H1 (cell line): ENCODE data around the gene HSD17B13. TPM values are rescaled to one million over a fixed set of nuclear protein-coding genes. Genes with fewer than 3 reads are reported as not detected.

ENCODE experiments used
- CTCF ChIA-PET: fragments of 300-600 bp; sonication (Branson Sonifier 250); formaldehyde crosslinking; loops from one replicate; lab custom pipeline; 2021; ENCODE audit not compliant: partially characterized antibody; lab: Charles Lee
- POLR2A ChIA-PET: fragments of 300-600 bp; sonication (Branson Sonifier 250); formaldehyde crosslinking; loops from one replicate; lab custom pipeline; 2021; ENCODE audit warnings: inconsistent platforms; ENCODE audit not compliant: partially characterized antibody; lab: Charles Lee
- DNase-seq, 2 experiments: peaks; one replicate each; pipeline versions ENCODE4 v3.0.0 to v3.0.0-alpha.2; 2010 to 2022; ENCODE audit warnings: low spot score in 2 of 2, low read depth in 1 of 2, mixed read lengths in 1 of 2
- FAIRE-seq: peaks from 2 replicates; lab custom pipeline; 2011; peaks lifted over from hg19 to GRCh38; lab: Jason Lieb, UNC
- H2AFZ ChIP-seq: 2 replicates; pipeline ENCODE4 v1.8.1; 2012; ENCODE audit warnings: low read length, inconsistent platforms
- H2AK5ac ChIP-seq: 2 replicates; pipeline ENCODE4 v1.6.1; 2013; ENCODE audit warnings: low read depth, low read length
- H2BK120ac ChIP-seq: replicated peaks from 2 replicates; pipeline ENCODE3; 2013; ENCODE audit warnings: low read depth, low read length, inconsistent platforms
- H2BK12ac ChIP-seq: 2 replicates; pipeline ENCODE4 v1.6.1; 2013; ENCODE audit warnings: low read depth, low read length
- H2BK15ac ChIP-seq: 2 replicates; pipeline ENCODE4 v1.6.1; 2013; ENCODE audit warnings: low read length
- H2BK20ac ChIP-seq: 2 replicates; pipeline ENCODE4 v1.6.1; 2013; ENCODE audit warnings: low read length
- H2BK5ac ChIP-seq: 2 replicates; pipeline ENCODE4 v1.6.1; 2013; ENCODE audit warnings: low read depth, low read length
- H3K14ac ChIP-seq: 2 replicates; pipeline ENCODE4 v1.6.1; 2013; ENCODE audit warnings: inconsistent platforms; ENCODE audit not compliant: insufficient read length
- H3K18ac ChIP-seq: 2 replicates; pipeline ENCODE4 v1.6.1; 2013; ENCODE audit warnings: low read length; ENCODE audit errors: extremely low read depth
- H3K23ac ChIP-seq: 2 replicates; pipeline ENCODE4 v1.6.1; 2013; ENCODE audit warnings: inconsistent platforms; ENCODE audit not compliant: insufficient read length
- H3K23me2 ChIP-seq: 2 replicates; pipeline ENCODE4 v1.6.1; 2013; ENCODE audit warnings: low read depth, low read length
- H3K27ac ChIP-seq: 2 replicates; pipeline ENCODE4 v1.6.1; 2011; ENCODE audit warnings: low read depth, low read length, inconsistent platforms
- H3K27me3 ChIP-seq, 4 experiments: replicated peaks in 1 of 4; 1 replicate in 1 of 4; 2 replicates in 3 of 4; pipeline versions ENCODE4 v1.6.1 to v1.8.1; 2011 to 2013; ENCODE audit warnings: low read length in 3 of 4, mild to moderate bottlenecking in 3 of 4, inconsistent platforms in 2 of 4, mixed read lengths in 2 of 4, moderate library complexity in 1 of 4; ENCODE audit not compliant: control insufficient read depth in 3 of 4, insufficient read depth in 3 of 4; ENCODE audit errors: extremely low read depth in 1 of 4
- H3K36me3 ChIP-seq, 4 experiments: 2 replicates each; pipeline versions ENCODE4 v1.6.1 to v1.8.1; 2011 to 2013; ENCODE audit warnings: mild to moderate bottlenecking in 4 of 4, low read length in 3 of 4, moderate library complexity in 2 of 4, control low read depth in 1 of 4, inconsistent platforms in 1 of 4; ENCODE audit not compliant: insufficient read depth in 4 of 4, control insufficient read depth in 2 of 4
- H3K4ac ChIP-seq: replicated peaks from 2 replicates; pipeline ENCODE3; 2013; ENCODE audit warnings: low read length, low read depth, mixed read lengths, inconsistent platforms; ENCODE audit not compliant: insufficient read length
- H3K4me1 ChIP-seq, 4 experiments: replicated peaks in 1 of 4; 1 replicate in 1 of 4; 2 replicates in 3 of 4; pipeline versions ENCODE4 v1.6.1 to v1.8.1; 2011 to 2013; ENCODE audit warnings: low read length in 3 of 4, inconsistent platforms in 2 of 4, mixed read lengths in 1 of 4; ENCODE audit not compliant: insufficient read depth in 4 of 4, control insufficient read depth in 3 of 4
- H3K4me2 ChIP-seq, 2 experiments: 2 replicates each; pipeline versions ENCODE4 v1.6.1 to v1.8.1; 2011 to 2013; ENCODE audit warnings: low read depth in 2 of 2, low read length in 2 of 2, control low read depth in 1 of 2, inconsistent platforms in 1 of 2, mild to moderate bottlenecking in 1 of 2; ENCODE audit not compliant: insufficient read depth in 1 of 2
- H3K4me3 ChIP-seq, 4 experiments: fragments of 200-600, 300-600 bp in 1 of 4; sonication (generic), shearing (Covaris generic), sonication (Bioruptor Twin) in 1 of 4; 2 replicates each; pipeline versions ENCODE4 v1.5.1 to v1.8.1; 2011 to 2016; ENCODE audit warnings: low read length in 4 of 4, low read depth in 3 of 4, control low read depth in 2 of 4, inconsistent platforms in 2 of 4, mild to moderate bottlenecking in 2 of 4, mixed read lengths in 1 of 4, moderate library complexity in 1 of 4; ENCODE audit not compliant: insufficient read depth in 2 of 4; ENCODE audit errors: extremely low read depth in 1 of 4
- H3K56ac ChIP-seq: replicated peaks from 2 replicates; pipeline ENCODE3; 2013; ENCODE audit warnings: low read depth, mild to moderate bottlenecking, mixed read lengths, low read length, inconsistent platforms; ENCODE audit not compliant: insufficient read length
- H3K79me1 ChIP-seq: 2 replicates; pipeline ENCODE4 v1.6.1; 2013; ENCODE audit warnings: low read depth, low read length, control low read depth
- H3K79me2 ChIP-seq, 2 experiments: 2 replicates each; pipeline versions ENCODE4 v1.6.1 to v1.8.1; 2012 to 2013; ENCODE audit warnings: low read length in 2 of 2, mild to moderate bottlenecking in 2 of 2, inconsistent platforms in 1 of 2; ENCODE audit not compliant: insufficient read depth in 2 of 2, control insufficient read depth in 1 of 2
- H3K9ac ChIP-seq, 4 experiments: replicated peaks in 1 of 4; 1 replicate in 1 of 4; 2 replicates in 3 of 4; pipeline versions ENCODE4 v1.6.1 to v1.8.1; 2011 to 2013; ENCODE audit warnings: low read depth in 3 of 4, low read length in 3 of 4, control low read depth in 2 of 4, mild to moderate bottlenecking in 2 of 4, moderate library complexity in 2 of 4, inconsistent platforms in 1 of 4; ENCODE audit errors: extremely low read depth in 1 of 4
- H3K9me3 ChIP-seq, 2 experiments: 2 replicates each; pipeline versions ENCODE4 v1.6.1 to v1.8.1; 2012 to 2013; ENCODE audit warnings: mild to moderate bottlenecking in 2 of 2, moderate library complexity in 2 of 2, control low read depth in 1 of 2, inconsistent platforms in 1 of 2, low read depth in 1 of 2, low read length in 1 of 2, mixed read lengths in 1 of 2; ENCODE audit not compliant: insufficient read depth in 2 of 2
- H4K20me1 ChIP-seq, 2 experiments: replicated peaks in 1 of 2; 2 replicates each; pipeline versions ENCODE3 to v1.8.1; 2011 to 2013; ENCODE audit warnings: inconsistent platforms in 2 of 2, low read length in 2 of 2, mild to moderate bottlenecking in 1 of 2; ENCODE audit not compliant: insufficient read depth in 2 of 2, control insufficient read depth in 1 of 2
- H4K5ac ChIP-seq: 2 replicates; pipeline ENCODE4 v1.6.1; 2013; ENCODE audit warnings: low read length, low read depth, mixed read lengths, inconsistent platforms; ENCODE audit not compliant: insufficient read length
- H4K8ac ChIP-seq: 2 replicates; pipeline ENCODE4 v1.8.0; 2013; ENCODE audit warnings: mild to moderate bottlenecking, moderate library complexity, low read length, inconsistent platforms; ENCODE audit not compliant: insufficient read depth; ENCODE audit errors: extremely low read depth
- H4K91ac ChIP-seq: replicated peaks from 2 replicates; pipeline ENCODE3; 2013; ENCODE audit warnings: low read length, mixed read lengths, inconsistent platforms; ENCODE audit not compliant: insufficient read length
- EGR1 ChIP-seq: IDR thresholded peaks from 2 replicates; pipeline ENCODE4 v1.6.1; 2011; ENCODE audit warnings: low read depth, low read length, borderline replicate concordance
- KDM1A ChIP-seq: fragments of 200-600, 300-600 bp; sonication (generic); IDR thresholded peaks from 2 replicates; pipeline ENCODE4 v1.7.1; 2016; ENCODE audit warnings: mild to moderate bottlenecking, low read length, borderline replicate concordance
- KDM4A ChIP-seq: IDR thresholded peaks from one replicate; pipeline ENCODE4 v1.7.1; 2012; ENCODE audit warnings: low read depth, mild to moderate bottlenecking, moderate library complexity, low read length, inconsistent platforms; ENCODE audit not compliant: severe bottlenecking
- NANOG ChIP-seq: IDR thresholded peaks from 2 replicates; pipeline ENCODE4 v1.6.1; 2011; ENCODE audit warnings: low read length, low read depth, mild to moderate bottlenecking, inconsistent platforms; ENCODE audit not compliant: insufficient read depth, poor library complexity, severe bottlenecking
- RXRA ChIP-seq: IDR thresholded peaks from 2 replicates; pipeline ENCODE4 v1.6.1; 2011; ENCODE audit warnings: low read depth, mild to moderate bottlenecking, low read length, moderate library complexity; ENCODE audit not compliant: insufficient read depth
- SIRT6 ChIP-seq: IDR thresholded peaks from one replicate; pipeline ENCODE4 v1.7.1; 2012; ENCODE audit warnings: low read length, inconsistent platforms
- SP2 ChIP-seq: IDR thresholded peaks from 2 replicates; pipeline ENCODE4 v1.6.1; 2012; ENCODE audit warnings: mild to moderate bottlenecking, low read length, inconsistent platforms
- SP4 ChIP-seq: IDR thresholded peaks from 2 replicates; pipeline ENCODE4 v1.6.1; 2012; ENCODE audit warnings: low read length, inconsistent platforms
- SRF ChIP-seq: IDR thresholded peaks from 2 replicates; pipeline ENCODE4 v1.6.1; 2011; ENCODE audit warnings: mild to moderate bottlenecking, low read depth, low read length, moderate library complexity
- SUZ12 ChIP-seq: fragments of 200-600 bp; sonication (generic); IDR thresholded peaks from 2 replicates; pipeline ENCODE4 v1.6.1; 2012; ENCODE audit warnings: mild to moderate bottlenecking, inconsistent platforms, low read length, moderate library complexity, mixed read lengths
- TAF1 ChIP-seq: IDR thresholded peaks from 2 replicates; pipeline ENCODE4 v1.6.1; 2011; ENCODE audit warnings: mild to moderate bottlenecking, low read depth, low read length
- TCF12 ChIP-seq: IDR thresholded peaks from 2 replicates; pipeline ENCODE4 v1.6.1; 2011; ENCODE audit warnings: low read depth, mild to moderate bottlenecking, low read length
- YY1 ChIP-seq: IDR thresholded peaks from 2 replicates; pipeline ENCODE4 v1.6.1; 2011; ENCODE audit warnings: low read depth, mild to moderate bottlenecking, low read length
- ZNF274 ChIP-seq: IDR thresholded peaks from 2 replicates; pipeline ENCODE4 v1.7.0; 2012; ENCODE audit warnings: low read length, borderline replicate concordance; ENCODE audit errors: extremely low read depth
- WGBS, 2 experiments: shearing (Covaris generic) in 1 of 2; methylation state at CpG; one replicate each; pipeline versions ENCODE4 v1.1.6 to v1.1.7; 2013 to 2015; ENCODE audit warnings: low lambda C conversion rate in 2 of 2, mixed read lengths in 2 of 2, inconsistent platforms in 1 of 2, low coverage in 1 of 2, missing lambda C conversion rate in 1 of 2; ENCODE audit not compliant: insufficient replicate concordance in 2 of 2, insufficient coverage in 1 of 2, insufficient read length in 1 of 2; ENCODE audit errors: extremely low coverage in 1 of 2, missing lambda C conversion rate in 1 of 2; 5-methylcytosine and 5-hydroxymethylcytosine counted together
- polyA plus RNA-seq, 7 experiments: library from polyadenylated mRNA; depleted of rRNA in 3 of 7; stranded (reverse) in 5 of 7; unstranded in 2 of 7; fragments of >200 nt in 5 of 7; fragments of 200-250 nt in 2 of 7; gene quantifications; 1 replicate in 5 of 7; 2 replicates in 1 of 7; 4 replicates in 1 of 7; pipeline versions ENCODE4 v1.2.1 to v1.2.3, GENCODE V29; 2011 to 2013; ENCODE audit warnings: missing spikeins in 2 of 7, mixed read lengths in 2 of 7
- total RNA-seq: library from RNA; stranded (reverse); fragmentation: NEBNext Ultra II Directional; extraction: Animal tissue kit (Norgen Biotek cat#: 25700); gene quantifications from 2 replicates; pipeline ENCODE4 v1.2.1, GENCODE V29; 2021
- TF ChIP-seq, protein P1 (sequence below): IDR thresholded peaks from 2 replicates; pipeline ENCODE4 v1.6.1; 2012; ENCODE audit warnings: inconsistent platforms

HSD17B13 gene
- total and polyA plus RNA-seq, 2 of the 8 experiments (the other 6 are each of a cell fraction or from before 2014, with no cell fraction given), result 0.09 to 0.13 TPM

DNA sequence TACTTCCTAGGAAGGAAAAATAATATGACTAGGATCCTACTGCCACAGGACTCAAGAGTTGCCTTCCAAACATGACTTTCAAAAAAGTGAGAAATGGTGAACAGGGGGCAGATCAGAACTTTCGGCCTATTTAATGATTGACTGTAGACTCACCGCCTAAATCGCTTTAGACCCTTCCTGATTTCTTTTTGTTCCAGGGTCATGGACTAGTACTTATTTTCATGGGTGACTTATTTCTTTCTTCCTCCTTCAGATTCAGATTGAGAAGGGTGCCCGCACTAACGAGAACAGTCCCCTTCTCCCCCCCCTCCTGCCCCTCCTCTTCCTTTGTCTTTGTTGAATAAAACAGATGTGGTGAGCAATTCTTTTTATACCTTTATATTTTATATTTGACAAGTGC, 54.3 kb downstream of the HSD17B13 start:
- Histone ChIP-seq H3K4me3 (no peak overlapping the region), H3K4me2 (no peak overlapping the region), H4K8ac (no peak overlapping the region), H2AFZ (no peak overlapping the region; the same call in 1 of the 2 replicates), H2BK12ac (no peak overlapping the region), H3K9me3 (no peaks in the 10 kb centered on the region), H3K18ac (no peak overlapping the region), H3K4ac (no peak overlapping the region), H3K4me1 (no peaks in the 10 kb centered on the region), H2AK5ac (no peak overlapping the region), H4K5ac (no peak overlapping the region), H3K79me2 (no peaks in the 10 kb centered on the region), H3K27ac (no peak overlapping the region), H3K27me3 (no peaks in the 10 kb centered on the region), H4K91ac (no peak overlapping the region), H3K23ac (no peak overlapping the region), H2BK120ac (no peak overlapping the region), H4K20me1 (no peaks in the 10 kb centered on the region), H3K23me2 (no peaks in the 10 kb centered on the region), H2BK15ac (no peak overlapping the region), H2BK20ac (no peak overlapping the region), H3K79me1 (no peaks in the 10 kb centered on the region), H3K14ac (no peak overlapping the region), H2BK5ac (no peak overlapping the region), H3K36me3 (no peaks in the 10 kb centered on the region), H3K9ac (no peak overlapping the region), H3K56ac (no peak overlapping the region)
- DNase-seq (no peak), FAIRE-seq (no peak)
- CTCF ChIA-PET, result interaction anchor here (1.0 to 1.4 kb wide), 3 partner anchors 15 to 101 kb away, joined by 3 read pairs; no protein-coding TSS in a partner anchor
- WGBS, 2 experiments, result 96% methylated on average over 3 of the region's 5 CpGs; no CpG with 5 or more reads in 1 of the 2 experiments
- POLR2A ChIA-PET, result no interaction called here
- no peak for TF ChIP-seq SRF
- no peak for TF ChIP-seq SP2
- TF ChIP-seq RXRA, result no peak
- no peak for TF ChIP-seq NANOG
- no peak for TF ChIP-seq EGR1
- no peak for TF ChIP-seq SIRT6
- no peak for TF ChIP-seq ZNF274
- TF ChIP-seq KDM1A, result no peak
- TF ChIP-seq YY1, result no peak
- TF ChIP-seq, protein P1, sequence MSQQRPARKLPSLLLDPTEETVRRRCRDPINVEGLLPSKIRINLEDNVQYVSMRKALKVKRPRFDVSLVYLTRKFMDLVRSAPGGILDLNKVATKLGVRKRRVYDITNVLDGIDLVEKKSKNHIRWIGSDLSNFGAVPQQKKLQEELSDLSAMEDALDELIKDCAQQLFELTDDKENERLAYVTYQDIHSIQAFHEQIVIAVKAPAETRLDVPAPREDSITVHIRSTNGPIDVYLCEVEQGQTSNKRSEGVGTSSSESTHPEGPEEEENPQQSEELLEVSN, result no peak
- TF ChIP-seq SP4, result no peak
- TF ChIP-seq KDM4A, result no peak
- TF ChIP-seq TCF12, result no peak
- TF ChIP-seq SUZ12, result no peak
- TF ChIP-seq TAF1, result no peak
